Left ventricle myocardium superior (tissue), 1 donor: ENCODE data around the gene SURF1. TPM values are rescaled to one million over a fixed set of nuclear protein-coding genes. Genes with fewer than 3 reads are reported as not detected.
A peak's percentile ranks its signal among the peaks of the same experiment; 100 is the strongest.
"Not testable (repeated sequence)": the region's sequence is repeated elsewhere in the genome, so short reads cannot be mapped to it uniquely, and the experiment has no call there.

Experiments
- ATAC-seq: fragments of 200-7000 bp; cut with Tn5 transposase; one replicate; pipeline ENCODE4 v1.9.1; 2020; ENCODE audit warnings: mild to moderate bottlenecking, moderate library complexity
- DNase-seq: peaks from one replicate; pipeline ENCODE4 v3.0.0-alpha.2; 2020
- intact Hi-C: fragments of 100-400 bp; cut with micrococcal nuclease; formaldehyde crosslinking; loops from one replicate; pipeline ENCODE4 v1.11.0; 2022
- total RNA-seq: library from RNA; stranded (reverse); fragmentation: NEBNext Ultra II Directional; extraction: Animal tissue kit (Norgen Biotek cat#: 25700); gene quantifications from one replicate; pipeline ENCODE4 v1.2.1, GENCODE V29; 2021
- donor health status: DM: no; HTN: yes; CAD: no; lungs with severe emphysema.

The SURF1 gene
- total RNA-seq, 1 donor from 2014 or later, result 64.3 TPM

DNA sequence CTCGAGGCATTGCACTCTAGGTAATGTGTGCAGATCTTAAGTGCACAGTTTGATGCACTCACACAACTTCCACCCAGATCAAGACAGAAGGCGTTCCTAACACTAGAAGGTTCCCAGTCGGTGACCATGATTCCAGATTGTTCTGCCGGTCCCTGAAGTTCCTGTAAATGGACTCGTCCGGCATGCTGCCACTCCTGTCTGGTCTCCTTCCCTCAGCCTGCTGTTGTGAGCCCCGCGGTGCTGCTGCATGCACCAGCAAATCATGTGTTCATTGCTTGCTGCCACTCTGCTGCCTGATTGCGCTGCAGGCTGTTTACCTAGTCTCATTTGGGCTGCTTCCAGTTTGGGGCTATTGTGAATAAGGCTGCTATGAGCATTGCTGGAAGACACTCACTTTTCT is 31.4 kb upstream of the SURF1 start:
- DNase-seq, result no peak
- ATAC-seq, result no peak
- intact Hi-C loops, result no loop called here

DNA sequence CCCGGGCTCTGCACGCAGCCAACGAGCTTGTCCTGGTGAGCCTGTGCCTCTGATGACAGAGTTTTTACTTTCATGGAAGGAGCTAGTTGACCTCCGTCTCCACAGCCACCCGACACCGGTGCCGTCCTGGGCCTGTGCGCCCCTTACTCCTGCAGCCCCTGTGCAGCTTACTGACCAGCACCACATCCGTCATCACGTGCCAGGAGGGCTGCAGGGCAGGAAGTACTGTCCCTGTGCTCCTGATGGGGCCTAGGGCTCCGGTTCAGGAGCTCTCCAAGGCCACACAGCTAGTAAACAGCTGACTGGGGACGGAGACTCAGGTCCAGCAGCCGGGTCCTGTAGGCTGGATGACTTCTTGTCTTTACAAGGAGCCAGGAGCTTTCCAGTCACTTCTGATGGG is 30.1 kb upstream of the SURF1 start:
- intact Hi-C loops, result no loop called here
- DNase-seq (no peak), ATAC-seq (no peak)

DNA sequence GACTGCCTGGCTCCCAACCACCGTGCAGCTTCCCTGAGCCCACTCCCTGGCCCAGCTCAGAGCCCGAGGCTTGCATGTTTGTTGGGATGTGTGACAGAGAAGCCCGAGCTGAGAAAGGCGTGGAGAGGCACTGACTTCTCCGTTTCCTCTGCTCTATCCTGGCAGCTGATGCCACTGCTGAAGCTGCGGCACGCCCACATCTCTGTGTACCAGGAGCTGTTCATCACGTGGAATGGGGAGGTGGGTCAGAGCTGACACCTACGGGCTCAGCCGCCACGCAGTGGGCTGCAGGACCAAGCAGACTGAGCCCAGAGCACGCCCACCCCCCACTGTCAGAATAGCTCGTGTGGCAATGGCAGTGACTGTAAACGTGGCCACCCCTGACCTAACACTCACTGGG is 29.2 kb upstream of the SURF1 start:
- intact Hi-C loops, result no loop called here
- no peak for ATAC-seq
- DNase-seq, result no peak

GRCh38 chr9:133384736-133385321 is 28.5 kb upstream of the SURF1 start:
- no peak for DNase-seq
- no peak for ATAC-seq
- intact Hi-C loops, result no loop called here

DNA sequence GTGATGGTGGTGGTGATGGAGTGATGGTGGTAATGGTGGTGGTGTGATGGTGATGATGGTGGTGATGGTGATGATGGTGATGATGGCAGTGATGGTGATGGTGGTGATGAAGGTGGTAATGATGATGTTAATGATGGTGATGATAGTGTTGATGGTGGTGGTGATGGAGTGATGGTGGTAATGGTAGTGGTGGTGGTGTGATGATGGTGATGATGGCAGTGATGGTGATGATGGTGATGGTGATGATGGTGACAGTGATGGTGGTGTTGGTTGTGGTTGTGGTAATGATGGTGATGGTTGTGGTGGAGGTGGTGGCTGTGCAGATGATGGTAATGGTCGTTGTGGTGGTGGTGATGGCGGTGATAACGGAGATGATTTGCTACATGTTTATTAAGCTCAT is 27.2 kb upstream of the SURF1 start:
- intact Hi-C loops, result no loop called here
- ATAC-seq, result no peak
- no peak for DNase-seq

DNA sequence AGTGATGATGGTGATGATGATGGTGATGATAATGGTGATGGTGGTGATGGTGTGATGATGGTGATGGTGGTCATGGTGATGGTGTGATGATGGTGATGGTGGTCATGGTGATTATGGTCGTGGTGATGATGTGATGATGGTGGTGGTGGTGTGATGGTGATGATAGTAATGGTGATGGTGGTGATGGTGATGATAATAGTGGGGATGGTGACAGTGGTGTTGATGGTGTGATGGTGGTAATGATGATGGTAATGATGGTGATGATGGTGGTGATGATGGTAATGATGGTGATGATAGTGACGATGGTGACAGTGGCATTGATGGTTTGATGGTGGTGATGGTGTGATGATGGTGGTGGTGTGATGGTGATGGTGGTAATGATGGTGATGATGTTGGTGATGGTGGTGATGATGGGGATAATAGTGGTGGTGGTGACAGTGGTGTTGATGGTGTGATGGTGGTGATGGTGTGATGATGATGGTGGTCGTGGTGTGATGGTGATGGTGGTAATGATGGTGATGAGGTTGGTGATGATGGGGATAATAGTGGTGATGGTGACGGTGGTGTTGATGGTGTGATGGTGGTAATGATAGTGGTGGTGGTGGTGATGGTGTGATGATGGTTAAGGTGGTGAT is 26.3 kb upstream of the SURF1 start:
- no peak for DNase-seq
- intact Hi-C loops, result no loop called here
- ATAC-seq, result no peak

- ATAC-seq (no peak), DNase-seq (no peak)
- intact Hi-C loops, result no loop called here
These were observed 24.4 kb upstream of the SURF1 start for GRCh38 chr9:133380734-133381133.

DNA sequence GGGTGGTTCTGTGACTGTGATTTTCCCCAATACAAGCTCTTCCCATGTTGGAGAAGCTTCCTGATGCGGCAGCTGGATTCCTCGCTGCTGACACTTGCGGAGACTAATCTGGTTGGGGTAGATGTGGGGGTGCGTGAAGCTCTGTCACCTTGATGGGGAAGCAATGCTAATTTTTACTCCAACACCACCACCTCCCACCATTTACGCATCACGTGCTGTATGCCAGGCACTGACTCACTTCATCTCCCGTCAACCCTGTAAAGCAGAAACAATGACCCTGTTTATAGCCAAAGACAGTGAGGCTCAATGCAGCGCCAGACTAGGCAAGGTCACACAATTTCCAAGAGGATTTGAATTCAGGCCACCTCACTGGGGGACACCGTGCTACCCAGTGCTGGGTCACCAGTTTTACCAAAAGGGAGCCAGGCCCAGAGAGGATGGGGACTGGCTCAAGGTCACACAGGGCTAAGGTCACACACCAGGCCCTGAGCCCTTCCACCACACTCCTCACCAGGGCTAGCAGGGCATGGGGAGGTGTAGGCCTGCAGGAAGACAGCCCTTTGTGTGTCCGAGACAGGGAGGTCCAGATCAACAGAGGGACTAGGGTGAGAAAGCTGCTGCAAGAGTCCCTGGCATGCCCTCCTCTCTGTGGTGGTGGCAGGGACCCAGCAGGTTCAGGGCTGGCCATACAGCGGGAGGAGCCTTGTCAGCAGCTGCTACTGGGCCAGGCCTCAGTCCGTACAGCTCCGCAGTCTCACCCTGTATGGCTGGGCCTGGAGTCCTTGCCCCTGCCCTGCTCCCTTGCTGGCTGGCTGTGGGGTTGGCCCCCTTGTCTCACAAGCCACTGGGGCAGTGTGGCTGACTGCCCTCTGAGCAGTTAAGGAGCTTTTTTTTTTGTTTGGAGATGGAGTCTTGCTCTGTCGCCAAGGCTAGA is 23.1 kb upstream of the SURF1 start:
- DNase-seq, result no peak
- no peak for ATAC-seq
- intact Hi-C loops, result no loop called here

GRCh38 chr9:133378408-133378962 is 22.2 kb upstream of the SURF1 start:
- intact Hi-C loops, result no loop called here
- no peak for ATAC-seq

GRCh38 chr9:133377721-133378216 is 21.5 kb upstream of the SURF1 start:
- DNase-seq, result no peak
- intact Hi-C loops, result no loop called here

More at GRCh38 chr9:133378408-133378962, 22.2 kb upstream of the SURF1 start:
- DNase-seq, result no peak

GRCh38 chr9:133377280-133377679 is 21.0 kb upstream of the SURF1 start:
- intact Hi-C loops, DNase-seq, ATAC-seq: not testable (repeated sequence)

More at GRCh38 chr9:133377721-133378216, 21.5 kb upstream of the SURF1 start:
- ATAC-seq, result no peak

DNA sequence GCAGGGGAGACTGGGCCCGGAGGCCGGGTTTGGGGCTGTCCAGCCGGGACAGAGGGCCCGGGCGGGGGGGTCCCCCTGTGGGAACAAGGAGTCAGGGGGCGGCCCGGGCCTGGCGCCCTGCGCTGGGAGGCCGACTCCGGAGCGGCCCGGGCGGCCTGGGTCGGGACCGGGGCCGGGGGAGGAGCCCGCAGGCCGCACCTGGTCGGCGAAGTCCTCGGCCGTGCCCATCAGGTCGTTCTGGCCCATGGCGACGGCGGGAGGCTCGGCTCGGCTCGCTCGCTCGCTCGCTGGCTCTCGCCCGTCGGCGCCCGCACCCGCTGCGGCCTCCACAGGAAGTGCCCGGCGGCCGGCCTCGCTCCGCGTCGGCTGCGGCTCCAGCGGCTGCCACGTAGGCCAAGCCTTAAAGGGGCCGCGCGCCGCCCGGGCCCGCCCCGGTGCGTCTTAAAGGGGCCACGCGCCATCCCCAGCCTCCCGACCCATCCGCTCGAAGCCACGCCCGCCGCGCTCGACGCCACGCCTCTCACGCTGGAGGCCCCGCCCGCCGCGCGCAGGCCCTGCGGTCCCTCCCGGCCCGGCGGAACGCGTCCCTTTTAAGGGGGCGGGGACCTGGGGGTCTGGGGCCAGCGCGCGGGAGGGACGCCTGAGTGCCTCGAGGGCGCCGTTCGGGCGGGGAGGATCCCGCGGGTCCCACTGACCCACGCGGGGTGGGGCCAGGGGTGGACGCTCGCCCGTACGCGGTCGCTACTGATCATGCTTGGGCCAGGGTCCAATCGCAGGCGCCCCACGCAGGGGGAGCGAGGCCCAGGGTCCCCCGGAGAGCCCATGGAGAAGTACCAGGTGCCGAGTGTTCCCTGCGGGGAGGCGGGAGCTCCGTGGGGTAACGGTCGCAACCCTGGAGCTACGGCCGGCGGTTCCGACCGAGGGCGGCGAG is 19.7 kb upstream of the SURF1 start, which contains the start of the genes STKLD1 and SURF4:
TSS of gene STKLD1 (plus strand) at position 643 of the 931 bp plus-strand sequence. CDS start at position 751, 108 bp downstream.
TSS of gene SURF4 (minus strand) at position 337 of the 931 bp plus-strand sequence. CDS start at position 246, 91 bp downstream.
- intact Hi-C loops, result no loop called here
- ATAC-seq, result peak; percentile 98
- DNase-seq, result peak; percentile 99

DNA sequence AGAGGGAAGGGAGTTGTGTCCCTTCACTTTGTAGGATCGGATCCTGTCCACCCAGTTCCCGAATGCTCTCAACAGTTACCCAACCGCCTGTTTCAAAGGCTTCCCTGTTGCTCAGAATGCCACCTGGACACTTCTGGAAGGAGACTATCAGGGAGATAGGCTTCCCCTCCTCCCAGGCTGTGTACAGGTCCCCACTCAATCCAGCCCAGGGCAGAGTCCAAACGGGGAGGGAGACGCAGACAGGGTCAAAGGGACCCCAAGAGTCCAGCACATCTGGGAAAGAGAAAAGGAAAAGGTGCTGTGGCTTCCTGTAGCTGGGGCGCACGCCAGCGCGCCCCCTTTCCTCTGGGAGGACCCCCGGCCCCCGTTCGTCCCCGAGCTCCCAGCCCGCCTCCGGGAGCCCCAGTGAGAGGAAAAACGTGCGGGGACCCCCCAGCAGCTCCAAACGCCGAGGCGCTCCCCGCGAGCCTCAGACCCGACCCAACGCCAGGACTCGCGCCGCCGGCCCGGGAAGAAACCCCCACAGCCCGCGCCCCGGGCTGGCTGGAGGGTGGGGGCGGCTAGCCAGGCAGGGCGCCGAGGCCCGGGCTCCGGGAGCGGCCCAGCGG is 18.9 kb upstream of the SURF1 start:
- no peak for ATAC-seq
- intact Hi-C loops, result no loop called here
- peak; percentile 49 for DNase-seq

DNA sequence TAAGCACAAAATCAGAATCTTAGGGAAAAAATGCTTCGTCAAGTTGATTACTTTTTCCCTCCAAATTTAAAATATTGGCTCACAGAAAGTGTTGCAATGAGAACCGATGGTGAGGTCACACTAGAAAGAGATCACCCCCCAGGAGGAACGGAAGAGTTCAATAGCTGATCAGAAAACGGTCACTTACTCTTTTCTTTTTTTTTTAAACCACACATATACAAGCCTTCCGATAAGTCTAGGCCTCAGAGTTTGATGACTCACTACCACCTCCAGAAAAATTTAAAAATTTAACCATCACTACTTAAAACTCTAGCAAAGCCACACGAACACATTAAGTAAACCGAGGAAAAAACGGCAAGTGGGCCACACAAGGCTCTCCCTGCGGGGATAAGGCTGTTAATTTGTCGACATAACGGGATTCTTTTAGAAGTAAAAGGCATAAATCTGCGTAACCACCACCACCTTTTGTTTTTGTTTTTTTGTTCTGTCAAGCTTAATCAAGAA is 18.4 kb upstream of the SURF1 start:
- intact Hi-C loops, result no loop called here
- ATAC-seq (no peak), DNase-seq (no peak)

DNA sequence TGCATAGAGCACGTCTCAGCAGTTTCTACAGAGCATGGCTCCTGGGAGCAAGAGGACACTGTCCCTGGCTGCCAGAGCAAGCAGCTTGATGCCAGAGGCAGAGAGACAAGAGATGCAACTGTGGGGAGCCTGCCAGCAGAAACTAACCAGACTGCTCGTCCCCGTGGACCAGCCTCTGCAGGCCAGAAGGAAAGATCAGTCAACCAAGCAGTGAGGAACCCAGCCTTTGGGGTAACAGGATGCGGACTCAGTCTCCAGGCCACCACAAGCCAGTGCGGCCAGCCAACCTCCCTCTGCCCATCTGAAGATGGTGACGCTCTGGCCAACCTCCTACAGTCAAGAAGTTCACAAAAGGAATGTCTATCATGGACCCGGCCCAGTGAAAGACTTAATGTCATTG is 15.9 kb upstream of the SURF1 start:
- intact Hi-C loops, result no loop called here
- ATAC-seq (no peak), DNase-seq (peak; percentile 48)

- DNase-seq (no peak), ATAC-seq (no peak)
- intact Hi-C loops, result no loop called here
These were observed 15.0 kb upstream of the SURF1 start for GRCh38 chr9:133371261-133371711.

- intact Hi-C loops, result no loop called here
- no peak for DNase-seq
- no peak for ATAC-seq
These were observed 14.4 kb upstream of the SURF1 start for GRCh38 chr9:133370685-133371084.

DNA sequence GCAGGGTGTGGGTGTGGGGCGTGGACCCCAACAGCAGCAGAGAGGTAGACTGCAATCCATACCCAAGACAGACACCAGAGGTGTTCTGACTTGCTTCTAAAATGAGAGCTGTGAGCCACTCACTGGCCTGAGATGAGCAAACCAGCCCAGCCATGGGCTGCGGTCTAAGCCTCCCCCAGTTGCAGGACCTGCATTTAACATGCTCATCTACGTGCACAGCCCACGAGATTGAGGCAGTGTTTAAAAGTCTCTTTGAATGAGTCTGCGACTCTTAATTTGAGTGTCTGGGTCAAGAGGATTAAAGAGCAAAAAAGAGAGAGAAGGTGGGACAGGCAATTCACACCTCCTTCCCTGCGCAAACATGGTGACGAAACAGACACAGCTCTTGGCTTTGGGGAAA is 13.6 kb upstream of the SURF1 start:
- no peak for DNase-seq
- intact Hi-C loops, result no loop called here
- ATAC-seq, result no peak
